ENCODE measurements around the gene SERINC2.
A peak's percentile ranks its signal among the peaks of the same experiment; 100 is the strongest.
"Not testable (repeated sequence)": the region's sequence is repeated elsewhere in the genome, so short reads cannot be mapped to it uniquely, and the experiment has no call there.

Gene SERINC2

DNA sequence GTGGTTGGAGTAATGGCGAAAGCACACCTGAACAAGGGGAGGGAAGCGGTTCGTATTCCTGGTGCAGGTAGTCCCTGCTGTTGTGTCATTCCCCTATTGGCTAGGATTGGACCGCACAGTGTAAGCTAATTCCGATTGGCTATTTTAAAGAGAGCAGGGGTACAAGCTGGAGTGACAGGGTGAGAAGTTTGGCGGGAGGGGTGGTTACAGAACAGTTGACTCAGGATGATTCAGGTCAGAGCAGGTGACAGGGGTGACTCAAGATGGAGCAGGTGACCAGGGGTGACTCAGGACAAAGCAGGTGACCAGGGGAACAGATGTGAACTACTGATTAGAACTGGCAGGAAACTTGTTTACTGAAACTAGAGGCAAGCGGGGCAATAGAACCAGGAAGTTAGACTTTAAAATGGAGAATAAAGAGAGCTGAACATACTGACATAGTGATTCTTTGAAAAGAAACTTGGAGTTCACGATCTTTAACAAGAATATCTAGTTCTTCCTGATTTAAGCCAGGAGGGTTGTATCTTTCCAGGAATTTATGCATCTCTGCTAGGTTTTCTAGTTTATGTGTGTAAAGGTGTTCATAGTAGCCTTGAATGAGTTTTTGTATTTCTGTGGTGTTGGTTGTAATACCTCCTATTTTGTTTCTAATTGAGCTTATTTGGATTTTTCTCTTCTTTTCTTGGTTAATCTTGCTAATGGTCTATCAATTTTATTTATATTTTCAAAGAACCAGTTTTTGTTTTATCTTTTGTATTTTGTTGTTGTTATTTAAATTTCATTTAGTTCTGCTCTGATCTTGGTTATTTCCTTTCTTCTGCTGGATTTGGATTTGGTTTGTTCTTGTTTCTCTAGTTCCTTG is 58.7 kb downstream of the SERINC2 start:
- not testable (repeated sequence) for DNase-seq (ENCODE audit: low read depth)

DNA sequence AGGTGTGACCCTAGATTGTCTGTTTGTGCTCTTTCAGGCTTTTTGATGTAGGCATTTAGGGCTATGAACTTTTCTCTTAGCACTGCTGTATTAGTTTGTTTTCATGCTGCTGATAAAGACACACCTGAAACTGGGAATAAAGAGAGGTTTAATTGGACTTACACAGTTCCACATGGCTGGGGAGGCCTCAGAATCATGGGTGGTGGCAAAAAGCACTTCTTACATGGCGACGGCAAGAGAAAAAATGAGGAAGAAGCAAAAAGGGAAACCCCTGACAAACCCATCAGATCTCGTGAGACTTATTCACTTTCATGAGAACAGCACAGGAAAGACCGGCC is 59.3 kb downstream of the SERINC2 start:
- DNase-seq (ENCODE audit: low read depth): not testable (repeated sequence)

DNA sequence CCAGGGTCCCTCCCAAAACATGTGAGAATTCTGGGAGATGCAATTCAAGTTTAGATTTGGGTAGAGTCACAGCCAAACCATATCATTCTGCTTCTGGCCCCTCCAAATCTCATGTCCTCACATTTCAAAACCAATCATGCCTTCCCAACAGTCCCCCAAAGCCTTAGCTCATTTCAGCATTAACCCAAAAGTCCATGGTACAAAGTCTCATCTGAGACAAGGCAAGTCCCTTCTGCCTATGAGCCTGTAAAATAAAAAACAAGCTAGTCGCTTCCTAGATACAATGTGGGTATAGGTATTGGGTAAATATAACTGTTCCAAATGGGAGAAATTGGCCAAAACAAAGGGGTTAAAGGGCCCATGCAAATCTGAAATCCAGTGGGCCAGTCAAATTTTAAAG is 59.7 kb downstream of the SERINC2 start:
- DNase-seq (ENCODE audit: low read depth): not testable (repeated sequence)

DNA sequence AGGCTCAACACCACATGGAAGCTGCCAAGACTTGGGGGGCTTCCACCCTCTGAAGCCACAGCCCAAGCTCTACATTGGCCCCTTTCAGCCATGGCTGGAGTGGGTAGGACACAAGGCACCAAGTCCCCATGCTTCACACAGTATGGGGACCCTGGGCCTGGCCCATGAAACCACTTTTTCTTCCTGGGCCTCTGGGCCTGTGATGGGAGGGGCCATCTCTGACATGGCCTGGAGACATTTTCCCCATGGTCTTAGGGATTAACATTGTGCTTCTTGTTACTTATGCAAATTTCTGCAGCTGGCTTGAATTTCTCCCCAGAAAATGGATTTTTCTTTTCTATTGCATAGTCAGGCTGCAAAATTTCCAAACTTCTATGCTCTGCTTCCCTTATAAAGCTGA is 60.5 kb downstream of the SERINC2 start:
- not testable (repeated sequence) for DNase-seq (ENCODE audit: low read depth)

DNA sequence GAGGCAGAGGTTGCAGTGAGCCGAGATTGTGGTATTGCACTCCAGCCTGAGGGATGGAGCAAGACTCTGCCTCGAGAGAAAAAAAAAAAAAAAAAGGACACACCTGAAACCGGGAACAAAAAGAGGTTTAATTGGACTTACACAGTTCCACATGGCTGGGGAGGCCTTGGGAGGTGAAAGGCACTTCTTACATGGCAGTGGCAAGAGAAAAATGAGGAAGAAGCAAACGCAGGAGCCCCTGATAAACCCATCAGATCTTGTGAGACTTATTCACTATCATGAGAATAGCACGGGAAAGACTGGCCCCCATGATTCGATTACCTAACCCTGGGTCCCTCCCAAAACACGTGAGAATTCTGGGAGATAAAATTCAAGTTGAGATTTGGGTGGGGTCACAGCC is 61.6 kb downstream of the SERINC2 start:
- DNase-seq (ENCODE audit: low read depth): not testable (repeated sequence)

DNA sequence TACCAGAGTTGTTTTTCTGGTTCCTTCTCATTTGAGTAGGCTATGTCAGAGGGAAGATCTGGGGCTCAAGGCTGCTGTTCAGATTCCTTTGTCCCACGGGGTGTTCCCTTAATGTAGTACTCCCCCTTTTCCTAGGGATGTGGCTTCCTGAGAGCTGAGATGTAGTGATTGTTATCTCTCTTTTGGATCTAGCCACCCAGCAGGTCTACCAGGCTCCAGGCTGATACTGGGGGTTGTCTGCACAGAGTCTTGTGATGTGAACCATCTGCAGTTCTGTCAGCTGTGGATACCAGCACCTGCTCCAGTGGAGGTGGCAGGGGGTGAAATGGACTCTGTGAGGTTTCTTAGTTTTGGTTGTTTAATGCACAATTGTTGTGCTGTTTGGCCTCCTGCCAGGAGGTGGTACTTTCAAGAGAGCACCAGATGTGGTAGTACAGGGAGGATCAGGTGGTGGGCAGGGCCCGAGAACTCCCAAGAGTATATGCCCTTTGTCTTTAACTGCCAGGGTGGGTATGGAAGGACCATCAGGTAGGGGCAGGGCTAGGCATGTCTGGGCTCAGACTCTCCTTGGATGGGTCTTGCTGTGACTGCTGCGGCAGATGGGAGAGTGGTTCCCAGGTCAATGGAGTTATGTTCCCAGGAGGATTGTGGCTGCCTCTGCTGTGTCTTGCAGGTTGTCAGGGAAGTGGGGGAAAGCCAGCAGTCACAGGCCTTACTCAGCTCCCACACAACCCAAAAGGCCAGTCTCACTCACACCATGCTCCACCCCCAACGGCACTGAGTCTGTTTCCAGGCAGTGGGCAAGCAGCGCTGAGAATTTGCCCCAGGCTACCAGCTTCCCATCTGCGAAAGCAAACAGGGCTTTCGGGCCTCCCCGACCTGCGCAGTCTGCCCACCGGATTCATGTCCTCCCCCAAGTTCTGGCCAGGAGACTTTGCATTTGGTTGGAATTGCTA is 64.2 kb downstream of the SERINC2 start:
- no peak for DNase-seq (ENCODE audit: low read depth)

DNA sequence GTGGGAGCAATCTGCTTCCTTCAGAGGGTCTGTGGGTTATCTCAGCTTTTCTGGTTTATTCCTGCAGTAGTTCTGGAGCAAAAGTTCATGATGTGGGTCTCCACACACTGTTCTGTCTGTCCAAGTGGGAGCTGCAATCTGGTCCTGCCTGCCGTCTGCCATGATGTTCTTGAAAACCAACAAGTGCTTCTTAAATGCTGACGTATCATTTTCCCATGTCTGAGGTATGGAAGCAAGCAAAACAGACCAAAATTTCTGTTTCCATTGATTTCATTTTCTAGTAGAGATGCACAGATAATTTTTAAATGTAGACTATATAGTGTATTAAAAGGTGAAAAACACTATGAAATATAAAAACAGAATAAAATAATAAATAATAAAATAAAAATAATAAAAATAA is 65.2 kb downstream of the SERINC2 start:
- no peak for DNase-seq (ENCODE audit: low read depth)

DNA sequence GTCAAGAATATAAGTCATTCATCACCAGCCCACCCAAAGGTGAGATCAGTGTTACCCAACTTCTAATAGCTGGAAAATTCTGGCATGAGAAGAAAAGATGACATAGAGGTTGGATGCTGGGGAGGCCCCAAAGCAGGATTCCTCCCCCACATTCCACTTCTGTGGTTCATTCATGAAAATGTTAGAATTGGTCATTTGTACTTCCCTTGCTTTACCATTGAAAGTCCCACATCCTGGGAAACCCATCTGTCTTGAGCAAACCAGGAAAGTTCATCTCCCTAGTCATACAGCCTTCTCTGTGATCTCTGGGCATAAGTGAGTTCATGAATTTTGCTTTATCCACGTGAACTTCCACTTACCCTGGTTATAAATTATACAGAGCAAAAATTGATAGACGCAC is 66.8 kb downstream of the SERINC2 start:
- no peak for DNase-seq (ENCODE audit: low read depth)

DNA sequence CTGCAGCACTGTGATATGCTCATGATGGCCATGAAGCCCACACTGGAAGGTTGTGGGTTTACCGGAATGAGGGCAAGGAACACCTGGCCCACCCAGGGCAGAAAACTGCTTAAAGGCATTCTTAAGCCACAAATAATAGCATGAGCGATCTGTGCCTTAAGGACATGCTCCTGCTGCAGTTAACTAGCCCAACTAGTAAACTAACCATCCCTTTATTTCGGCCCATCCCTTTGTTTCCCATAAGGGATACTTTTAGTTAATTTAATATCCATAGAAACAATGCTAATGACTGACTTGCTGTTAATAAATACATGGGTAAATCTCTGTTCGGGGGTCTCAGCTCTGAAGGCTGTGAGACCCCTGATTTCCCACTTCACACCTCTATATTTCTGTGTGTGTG is 67.4 kb downstream of the SERINC2 start:
- not testable (repeated sequence) for DNase-seq (ENCODE audit: low read depth)

DNA sequence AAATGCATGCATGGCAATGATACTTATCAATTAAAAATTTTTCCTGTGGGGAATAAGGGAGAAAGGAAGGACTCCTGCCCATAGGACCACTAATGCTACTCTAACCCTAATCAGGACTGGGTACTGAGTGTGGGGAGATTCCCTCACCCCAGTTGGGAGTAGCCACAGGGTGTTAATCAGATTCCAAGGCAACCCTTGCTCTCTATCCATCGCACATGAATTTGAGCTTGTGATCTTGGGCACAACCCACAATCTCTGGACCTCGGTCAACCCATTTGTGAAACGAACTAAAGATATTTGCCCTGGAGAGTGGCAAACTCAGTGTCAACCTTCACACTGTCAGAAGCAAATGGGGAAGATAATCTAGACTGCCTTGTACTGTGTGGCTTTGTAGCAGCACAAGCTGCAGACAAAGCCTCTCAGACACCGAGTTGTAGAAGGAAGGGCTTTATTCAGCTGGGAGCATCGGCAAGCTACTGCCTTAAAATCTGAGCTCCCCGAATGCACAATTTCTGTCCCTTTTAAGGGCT is 69.5 kb downstream of the SERINC2 start:
- no peak for DNase-seq (ENCODE audit: low read depth)

DNA sequence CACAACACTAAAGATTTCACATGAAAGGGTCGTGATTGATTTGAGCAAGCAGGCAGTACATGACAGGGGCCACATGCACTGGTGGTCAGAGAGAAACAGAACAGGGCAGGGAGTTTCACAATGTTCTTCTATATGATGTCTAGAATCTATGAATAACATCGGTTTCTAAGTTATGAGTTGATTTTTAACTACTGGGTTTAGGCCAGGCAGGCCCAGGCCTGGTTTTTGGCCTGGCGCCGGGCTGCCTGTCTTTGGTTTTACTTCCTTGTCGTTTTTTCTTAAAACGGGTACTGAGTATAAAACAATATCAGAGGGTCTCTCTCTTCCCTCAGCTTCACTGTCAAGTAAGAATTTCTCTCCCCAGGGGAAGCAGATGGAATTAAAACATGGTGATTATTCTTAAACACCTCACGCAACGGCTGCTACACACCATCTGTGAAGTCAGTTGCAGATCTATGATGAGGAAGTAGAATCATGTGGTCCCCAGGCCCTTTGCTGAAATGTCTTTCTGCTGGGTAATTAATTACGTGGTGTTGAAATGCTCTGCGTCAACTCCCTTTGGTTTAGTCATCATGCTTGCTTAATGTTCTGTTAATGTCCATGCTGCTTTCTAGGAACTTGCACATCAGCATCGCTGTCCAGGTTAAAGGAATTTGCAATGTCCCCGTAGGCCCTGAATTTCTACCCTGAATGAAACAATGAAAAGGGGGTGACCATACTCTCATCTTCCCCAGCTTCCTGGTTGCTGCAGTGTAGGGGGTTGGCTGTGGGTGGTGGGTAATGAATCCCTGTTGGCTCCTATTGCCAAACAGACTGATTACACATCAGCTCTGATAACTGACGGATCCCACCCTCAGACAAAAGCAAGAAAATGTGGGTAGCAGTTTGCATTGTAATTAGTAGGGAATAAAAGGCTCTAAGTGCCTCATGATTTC is 70.3 kb downstream of the SERINC2 start:
- peak; percentile 67 for DNase-seq (ENCODE audit: low read depth)
